ENCODE data around the gene HSD11B2.

GRCh38 chr16:67471758-67472384 is 41.0 kb downstream of the HSD11B2 start:
- TF ChIP-seq CTCF (IDR thresholded peaks at IDR 0.05): no peak
- no peak for TF ChIP-seq POLR2A (IDR thresholded peaks at IDR 0.05)
